ENCODE results near the gene TMC7.
"Not testable (repeated sequence)": the region's sequence is repeated elsewhere in the genome, so short reads cannot be mapped to it uniquely, and the experiment has no call there.

TMC7 gene

GRCh38 chr16:18975109-18975508, 8.6 kb upstream of the TMC7 start:
- no peak for DNase-seq (ENCODE audit: low read depth in 3 of 3, low spot score in 1 of 3)

GRCh38 chr16:18979936-18980335, 3.8 kb upstream of the TMC7 start:
- no peak for DNase-seq (ENCODE audit: low read depth in 3 of 3, low spot score in 1 of 3)

- DNase-seq (ENCODE audit: low read depth in 3 of 3, low spot score in 1 of 3), result no peak
These were observed 786 bp downstream of the TMC7 start for GRCh38 chr16:18984435-18985005.

GRCh38 chr16:18985256-18985655, 1.5 kb downstream of the TMC7 start:
- not testable (repeated sequence) for DNase-seq (ENCODE audit: low read depth in 3 of 3, low spot score in 1 of 3)

GRCh38 chr16:18991731-18992130, 8.0 kb downstream of the TMC7 start:
- not testable (repeated sequence) for DNase-seq (ENCODE audit: low read depth in 3 of 3, low spot score in 1 of 3)

GRCh38 chr16:18993531-18993930, 9.8 kb downstream of the TMC7 start:
- not testable (repeated sequence) for DNase-seq (ENCODE audit: low read depth in 3 of 3, low spot score in 1 of 3)

- DNase-seq (ENCODE audit: low read depth in 3 of 3, low spot score in 1 of 3), result not testable (repeated sequence)
These were observed 10.4 kb downstream of the TMC7 start for GRCh38 chr16:18994181-18994580.

- not testable (repeated sequence) for DNase-seq (ENCODE audit: low read depth in 3 of 3, low spot score in 1 of 3)
These were observed 11.7 kb downstream of the TMC7 start for GRCh38 chr16:18995406-18995805.

- DNase-seq (ENCODE audit: low read depth in 3 of 3, low spot score in 1 of 3), result not testable (repeated sequence)
These were observed 12.8 kb downstream of the TMC7 start for GRCh38 chr16:18996536-18996935.

- DNase-seq (ENCODE audit: low read depth in 3 of 3, low spot score in 1 of 3), result not testable (repeated sequence)
These were observed 13.3 kb downstream of the TMC7 start for GRCh38 chr16:18997001-18997400.

- DNase-seq (ENCODE audit: low read depth in 3 of 3, low spot score in 1 of 3), result no peak
These were observed 15.3 kb downstream of the TMC7 start for GRCh38 chr16:18999045-18999393.

GRCh38 chr16:19001788-19002187, 18.1 kb downstream of the TMC7 start:
- DNase-seq (ENCODE audit: low read depth in 3 of 3, low spot score in 1 of 3), result no peak

- no peak for DNase-seq (ENCODE audit: low read depth in 3 of 3, low spot score in 1 of 3)
These were observed 20.2 kb downstream of the TMC7 start for GRCh38 chr16:19003935-19004334.

GRCh38 chr16:19005561-19006445, 22.1 kb downstream of the TMC7 start:
- DNase-seq (ENCODE audit: low read depth in 3 of 3, low spot score in 1 of 3), result no peak

GRCh38 chr16:19006446-19007315, 22.9 kb downstream of the TMC7 start:
- no peak for DNase-seq (ENCODE audit: low read depth in 3 of 3, low spot score in 1 of 3)

- DNase-seq (ENCODE audit: low read depth in 3 of 3, low spot score in 1 of 3), result no peak
These were observed 24.8 kb downstream of the TMC7 start for GRCh38 chr16:19008245-19009169.

GRCh38 chr16:19011169-19011731, 27.5 kb downstream of the TMC7 start:
- no peak for DNase-seq (ENCODE audit: low read depth in 3 of 3, low spot score in 1 of 3)

GRCh38 chr16:19014461-19014860, 30.7 kb downstream of the TMC7 start:
- DNase-seq (ENCODE audit: low read depth in 3 of 3, low spot score in 1 of 3), result no peak

- no peak for DNase-seq (ENCODE audit: low read depth in 3 of 3, low spot score in 1 of 3)
These were observed 33.4 kb downstream of the TMC7 start for GRCh38 chr16:19017179-19017578.

- no peak for DNase-seq (ENCODE audit: low read depth in 3 of 3, low spot score in 1 of 3)
These were observed 37.0 kb downstream of the TMC7 start for GRCh38 chr16:19020689-19021088.
